ENCODE results near the gene LRRC75A.
A peak's percentile ranks its signal among the peaks of the same experiment; 100 is the strongest.

LRRC75A gene

GRCh38 chr17:16444258-16444886, 47.6 kb downstream of the LRRC75A start:
- no peak for DNase-seq
- no peak overlapping the region for H3K4me3 ChIP-seq (ENCODE audit: low read depth, low read length)
- in situ Hi-C loops (cut with HindIII; ENCODE audit: low pct_ligation_motif_present, low sequenced_read_pairs), result no loop called here
- no peak for TF ChIP-seq CTCF (IDR thresholded peaks at IDR 0.05; ENCODE audit: low read depth, low read length, missing control alignments)
- no peak overlapping the region for H3K27ac ChIP-seq
- no peaks in the 10 kb centered on the region for H3K27me3 ChIP-seq (replicated peaks)
- peaks cover 74% of the 10 kb centered on the region for H3K36me3 ChIP-seq (replicated peaks)

DNA sequence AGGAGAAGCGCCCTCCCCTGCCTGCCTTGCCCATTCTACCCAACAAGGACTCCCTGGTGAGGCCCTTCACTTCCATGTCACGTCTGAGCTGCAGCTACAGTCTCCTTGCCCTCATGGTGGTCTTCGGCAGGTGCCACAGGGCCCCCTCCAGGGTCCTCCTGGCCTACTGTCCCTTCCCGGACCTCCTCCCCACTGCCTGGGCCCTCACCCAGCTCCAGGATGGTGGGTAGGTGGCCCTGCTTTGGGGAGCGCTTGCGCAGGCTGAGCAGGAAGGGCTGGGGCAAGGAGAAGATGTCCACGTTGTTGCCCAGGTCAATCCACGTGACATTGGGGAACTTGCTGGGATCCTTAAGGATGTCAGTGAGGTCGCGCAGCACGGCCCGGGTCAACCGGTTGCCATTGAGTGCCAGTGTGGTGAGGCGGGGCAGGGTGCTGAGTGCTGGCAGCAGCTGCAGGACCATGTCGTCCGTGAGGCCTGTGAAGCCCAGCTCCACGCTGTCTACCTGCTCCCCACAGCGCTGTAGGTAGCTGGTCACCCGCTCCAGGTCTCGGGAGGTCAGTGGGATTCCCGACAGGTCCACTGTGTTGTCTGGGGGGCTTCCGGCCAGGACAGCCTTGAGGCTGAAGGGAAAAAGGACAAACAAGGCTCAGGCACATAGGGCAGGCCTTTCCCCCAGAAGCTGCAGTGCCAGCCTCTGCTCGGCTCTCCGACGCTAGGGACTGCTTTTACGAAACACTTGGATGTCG, 48.3 kb downstream of the LRRC75A start:
- no peaks in the 10 kb centered on the region for H3K27me3 ChIP-seq (replicated peaks)
- DNase-seq, result no peak
- H3K27ac ChIP-seq, result no peak overlapping the region
- TF ChIP-seq CTCF (IDR thresholded peaks at IDR 0.05; ENCODE audit: low read depth, low read length, missing control alignments), result no peak
- in situ Hi-C loops (cut with HindIII; ENCODE audit: low pct_ligation_motif_present, low sequenced_read_pairs), result no loop called here
- peaks cover 74% of the 10 kb centered on the region for H3K36me3 ChIP-seq (replicated peaks)
- no peak overlapping the region for H3K4me3 ChIP-seq (ENCODE audit: low read depth, low read length)

DNA sequence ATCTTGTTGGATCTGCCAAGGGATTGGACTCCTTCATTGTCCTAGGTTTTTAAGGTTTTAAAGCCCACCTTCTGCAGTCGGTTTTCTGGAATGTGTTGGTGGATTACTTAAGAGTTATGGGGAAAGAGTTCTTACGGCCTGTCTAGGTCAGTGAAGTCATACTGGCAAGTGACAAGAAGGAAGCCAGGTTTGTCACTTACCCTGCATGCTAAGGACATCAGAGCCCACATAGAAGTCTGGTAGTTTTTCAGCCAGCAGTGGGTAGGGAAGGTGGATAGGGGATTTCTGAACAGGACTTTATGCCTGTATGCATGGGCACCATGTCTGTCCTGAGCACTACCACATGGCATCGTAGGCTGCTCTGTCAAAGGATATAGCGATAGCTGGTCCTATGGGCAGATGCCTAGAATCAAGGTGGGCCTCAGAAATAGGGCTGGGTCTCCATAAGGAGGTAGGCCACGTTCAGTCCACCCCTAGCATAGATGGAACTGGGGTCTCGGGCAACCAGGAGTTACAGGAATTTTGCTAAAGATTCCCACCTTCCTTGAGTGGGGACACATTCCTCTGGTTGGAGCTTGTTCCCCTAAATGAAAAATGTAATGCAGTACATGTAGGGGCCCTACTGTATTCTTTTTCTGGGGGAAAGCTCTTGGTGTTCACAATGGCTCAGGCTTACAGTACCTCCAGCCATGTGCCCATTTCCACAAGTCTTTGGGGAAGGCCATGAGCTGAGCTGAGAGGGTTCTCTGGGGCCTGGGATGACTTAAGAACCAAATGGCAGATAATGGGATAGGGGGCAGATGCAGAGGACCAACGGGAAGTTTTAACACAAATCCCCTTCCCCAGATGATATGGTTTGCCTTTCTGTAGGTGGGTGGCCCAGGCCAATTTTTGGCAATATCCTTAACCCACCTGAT, 49.1 kb downstream of the LRRC75A start:
- no peak for TF ChIP-seq CTCF (IDR thresholded peaks at IDR 0.05; ENCODE audit: low read depth, low read length, missing control alignments)
- peaks cover 70% of the 10 kb centered on the region for H3K36me3 ChIP-seq (replicated peaks)
- DNase-seq, result no peak
- in situ Hi-C loops (cut with HindIII; ENCODE audit: low pct_ligation_motif_present, low sequenced_read_pairs), result no loop called here
- H3K27me3 ChIP-seq (replicated peaks), result no peaks in the 10 kb centered on the region
- H3K27ac ChIP-seq, result no peak overlapping the region
- H3K4me3 ChIP-seq (ENCODE audit: low read depth, low read length), result peak overlapping the region; percentile 24

- H3K4me3 ChIP-seq (ENCODE audit: low read depth, low read length), result peak overlapping the region; percentile 24
- H3K36me3 ChIP-seq (replicated peaks), result peaks cover 68% of the 10 kb centered on the region
Measured at GRCh38 chr17:16442141-16442540, 49.9 kb downstream of the LRRC75A start.

More at GRCh38 chr17:16442141-16442540, 49.9 kb downstream of the LRRC75A start:
- in situ Hi-C loops (cut with HindIII; ENCODE audit: low pct_ligation_motif_present, low sequenced_read_pairs), result no loop called here
- TF ChIP-seq CTCF (IDR thresholded peaks at IDR 0.05; ENCODE audit: low read depth, low read length, missing control alignments), result no peak
- H3K27me3 ChIP-seq (replicated peaks), result no peaks in the 10 kb centered on the region
- DNase-seq, result no peak
- no peak overlapping the region for H3K27ac ChIP-seq

All from brain microvascular endothelial cell (primary cell).